OCI-LY1 (cell line): ENCODE data around the gene CHMP6.

Experiments used
- H2AFZ ChIP-seq: fragments of 200-600 bp; sonication (generic), shearing (Covaris generic); 2 replicates; pipeline ENCODE4 v1.6.0; 2014; ENCODE audit warnings: antibody characterized with exemption, mild to moderate bottlenecking, low read length
- H3F3A ChIP-seq: fragments of 200-600 bp; sonication (generic), shearing (Covaris generic); 2 replicates; pipeline ENCODE4 v1.6.0; 2014; ENCODE audit warnings: mild to moderate bottlenecking, antibody characterized with exemption, low read length, moderate library complexity; ENCODE audit not compliant: insufficient read depth
- H3K27ac ChIP-seq: fragments of 200-600 bp; sonication (generic); 2 replicates; pipeline ENCODE4 v1.5.1; 2014; ENCODE audit warnings: low read length, mixed run types, mild to moderate bottlenecking, low read depth; ENCODE audit not compliant: poor library complexity, severe bottlenecking
- H3K27me3 ChIP-seq: fragments of 200-600 bp; sonication (generic); 2 replicates; pipeline ENCODE4 v1.6.0; 2014; ENCODE audit warnings: antibody characterized with exemption, mild to moderate bottlenecking, low read length, moderate library complexity; ENCODE audit not compliant: insufficient read depth
- H3K36me3 ChIP-seq: fragments of 200-600 bp; sonication (generic); 2 replicates; pipeline ENCODE4 v1.6.1; 2014; ENCODE audit warnings: mild to moderate bottlenecking, antibody characterized with exemption, low read length, moderate library complexity, mixed read lengths; ENCODE audit not compliant: insufficient read depth
- H3K4me1 ChIP-seq: fragments of 200-600 bp; sonication (generic); 2 replicates; pipeline ENCODE4 v1.5.1; 2014; ENCODE audit warnings: mild to moderate bottlenecking, low read length, moderate library complexity; ENCODE audit not compliant: insufficient read depth, severe bottlenecking
- H3K4me2 ChIP-seq: fragments of 200-600 bp; sonication (generic), shearing (Covaris generic); 2 replicates; pipeline ENCODE4 v1.6.1; 2014; ENCODE audit warnings: low read length
- H3K4me3 ChIP-seq: fragments of 200-600 bp; sonication (generic); 2 replicates; pipeline ENCODE4 v1.5.1; 2014; ENCODE audit warnings: low read length, low read depth, mild to moderate bottlenecking, mixed read lengths; ENCODE audit not compliant: poor library complexity, severe bottlenecking
- H3K79me2 ChIP-seq: fragments of 200-600 bp; shearing (Covaris generic); 2 replicates; pipeline ENCODE4 v1.6.1; 2016; ENCODE audit warnings: mixed run types, low read length, mixed read lengths; ENCODE audit not compliant: insufficient read depth
- H3K9ac ChIP-seq: fragments of 200-600 bp; sonication (generic), shearing (Covaris generic); 2 replicates; pipeline ENCODE4 v1.6.1; 2014; ENCODE audit warnings: mild to moderate bottlenecking, low read length, mixed read lengths
- H3K9me2 ChIP-seq: fragments of 200-600 bp; sonication (generic), shearing (Covaris generic); 2 replicates; pipeline ENCODE4 v1.6.1; 2014; ENCODE audit warnings: low read depth, mild to moderate bottlenecking, low read length, mixed read lengths
- H3K9me3 ChIP-seq: fragments of 200-600 bp; shearing (Covaris generic); 2 replicates; pipeline ENCODE4 v1.6.1; 2014; ENCODE audit warnings: low read length, mixed read lengths
- H4K20me1 ChIP-seq: fragments of 200-600 bp; sonication (generic), shearing (Covaris generic); 2 replicates; pipeline ENCODE4 v1.6.0; 2016; ENCODE audit warnings: mild to moderate bottlenecking, low read length; ENCODE audit not compliant: insufficient read depth
- CTCF ChIP-seq: fragments of 200-600 bp; sonication (generic), shearing (Covaris generic); IDR thresholded peaks from 2 replicates; pipeline ENCODE4 v1.5.1; 2017; ENCODE audit warnings: mild to moderate bottlenecking, antibody characterized with exemption, low read length, moderate library complexity, mixed read lengths
- EZH2 ChIP-seq: fragments of 200-600 bp; sonication (generic), shearing (Covaris generic); IDR thresholded peaks from 2 replicates; pipeline ENCODE4 v1.8.0; 2017; ENCODE audit warnings: borderline replicate concordance, mixed run types, mild to moderate bottlenecking, antibody characterized with exemption, low read length, moderate library complexity, mixed read lengths

Gene CHMP6

GRCh38 chr17:81010935-81011334 is 19.3 kb downstream of the CHMP6 start:
- Histone ChIP-seq H3K36me3 (no peaks in the 10 kb centered on the region; the same call in 1 of the 2 replicates), H3K27me3 (no peaks in the 10 kb centered on the region; the same call in 1 of the 2 replicates), H3K9me3 (no peaks in the 10 kb centered on the region), H3K4me3 (no peak overlapping the region), H3K79me2 (no peaks in the 10 kb centered on the region), H3K9ac (no peak overlapping the region), H2AFZ (no peak overlapping the region), H3K4me2 (no peak overlapping the region), H4K20me1 (no peaks in the 10 kb centered on the region), H3K9me2 (no peaks in the 10 kb centered on the region), H3F3A (no peaks in the 10 kb centered on the region), H3K4me1 (no peaks in the 10 kb centered on the region), H3K27ac (no peak overlapping the region)
- no peak for TF ChIP-seq EZH2
- no peak for TF ChIP-seq CTCF

- no peaks in the 10 kb centered on the region for H4K20me1 ChIP-seq
- H3K27me3 ChIP-seq = no peaks in the 10 kb centered on the region; the same call in 1 of the 2 replicates
- H3K9ac ChIP-seq = no peak overlapping the region
- TF ChIP-seq CTCF (no peak), EZH2 (no peak)
- H3K9me3 ChIP-seq = peaks cover 4% of the 10 kb centered on the region; the same call in 1 of the 2 replicates
- no peak overlapping the region for H3K4me2 ChIP-seq
- H3K79me2 ChIP-seq = no peaks in the 10 kb centered on the region
- H3K27ac ChIP-seq = no peak overlapping the region
- no peaks in the 10 kb centered on the region for H3F3A ChIP-seq
- no peaks in the 10 kb centered on the region; the same call in 1 of the 2 replicates for H3K36me3 ChIP-seq
- no peak overlapping the region for H2AFZ ChIP-seq
- H3K4me1 ChIP-seq = no peaks in the 10 kb centered on the region
- no peak overlapping the region for H3K4me3 ChIP-seq
- H3K9me2 ChIP-seq = no peaks in the 10 kb centered on the region
Observed at GRCh38 chr17:81011951-81012350, 20.3 kb downstream of the CHMP6 start.

GRCh38 chr17:81012574-81013447 is 21.2 kb downstream of the CHMP6 start:
- Histone ChIP-seq H3K79me2 (no peaks in the 10 kb centered on the region), H4K20me1 (no peaks in the 10 kb centered on the region), H3K36me3 (no peaks in the 10 kb centered on the region; the same call in 1 of the 2 replicates), H3K27me3 (no peaks in the 10 kb centered on the region; the same call in 1 of the 2 replicates), H3K4me1 (no peaks in the 10 kb centered on the region), H3K4me3 (no peak overlapping the region), H3F3A (no peaks in the 10 kb centered on the region), H3K9ac (no peak overlapping the region), H2AFZ (no peak overlapping the region), H3K9me3 (peaks cover 4% of the 10 kb centered on the region; the same call in 1 of the 2 replicates), H3K27ac (no peak overlapping the region), H3K9me2 (no peaks in the 10 kb centered on the region), H3K4me2 (no peak overlapping the region)
- no peak for TF ChIP-seq CTCF
- no peak for TF ChIP-seq EZH2
